ENCODE data around the gene PFKFB3.

PFKFB3 gene

GRCh38 chr10:6300784-6301460 lies 98.2 kb downstream of the PFKFB3 start:
- no peak for DNase-seq (ENCODE audit: low read depth)

- DNase-seq (ENCODE audit: low read depth): no peak
These were observed 98.8 kb downstream of the PFKFB3 start for GRCh38 chr10:6301488-6302075.

Measured in stimulated activated CD8-positive, alpha-beta memory T cell treated with anti-CD3 and anti-CD28 coated beads, Interleukin-4, amount 100 ng/mL, for 24 hours (primary cell).